ENCODE data around the gene DNAJB14. TPM values are rescaled to one million over a fixed set of nuclear protein-coding genes. Genes with fewer than 3 reads are reported as not detected.

DNAJB14 gene
- total RNA-seq, 3 donors from 2014 or later: 49.4 to 55.3 (median 54.2) TPM

DNA sequence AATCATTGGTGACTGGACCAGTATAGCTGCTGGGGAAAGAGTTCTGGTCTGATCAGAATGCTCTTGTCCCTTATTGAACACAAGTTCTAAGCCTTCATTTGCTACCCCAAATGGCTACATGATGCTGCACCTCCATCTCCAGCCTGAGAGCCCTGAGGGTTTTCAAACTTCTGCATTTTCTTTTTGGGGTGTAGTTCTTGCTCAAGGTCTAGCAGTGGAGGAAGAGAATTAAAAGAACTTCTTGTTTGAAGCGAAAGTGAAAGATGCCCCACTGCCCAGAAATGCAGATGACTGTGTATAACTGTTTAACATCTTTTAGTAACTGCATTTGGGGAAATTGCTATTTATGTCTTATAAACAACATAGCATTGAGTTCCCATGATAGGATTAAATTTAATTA lies 90.7 kb downstream of the DNAJB14 start:
- no peak for TF ChIP-seq CTCF (IDR thresholded peaks at IDR 0.05)
- Histone ChIP-seq H3K36me3 (ENCODE audit: low read depth) (no peaks in the 10 kb centered on the region), H3K9me3 (no peaks in the 10 kb centered on the region), H3K4me3 (no peak overlapping the region), H3K4me1 (ENCODE audit: low read depth) (no peaks in the 10 kb centered on the region)
- intact Hi-C loops (cut with DNase I, micrococcal nuclease): no loop called here
- ATAC-seq (peak; percentile 70), DNase-seq (no peak)

GRCh38 chr4:99853999-99854398 lies 92.4 kb downstream of the DNAJB14 start:
- DNase-seq (no peak), ATAC-seq (no peak)
- no peaks in the 10 kb centered on the region for H3K4me1 ChIP-seq (ENCODE audit: low read depth)
- H3K36me3 ChIP-seq (ENCODE audit: low read depth): no peaks in the 10 kb centered on the region
- intact Hi-C loops (cut with DNase I, micrococcal nuclease): no loop called here
- H3K4me3 ChIP-seq: no peak overlapping the region
- no peaks in the 10 kb centered on the region for H3K9me3 ChIP-seq
- no peak for TF ChIP-seq CTCF (IDR thresholded peaks at IDR 0.05)

DNA sequence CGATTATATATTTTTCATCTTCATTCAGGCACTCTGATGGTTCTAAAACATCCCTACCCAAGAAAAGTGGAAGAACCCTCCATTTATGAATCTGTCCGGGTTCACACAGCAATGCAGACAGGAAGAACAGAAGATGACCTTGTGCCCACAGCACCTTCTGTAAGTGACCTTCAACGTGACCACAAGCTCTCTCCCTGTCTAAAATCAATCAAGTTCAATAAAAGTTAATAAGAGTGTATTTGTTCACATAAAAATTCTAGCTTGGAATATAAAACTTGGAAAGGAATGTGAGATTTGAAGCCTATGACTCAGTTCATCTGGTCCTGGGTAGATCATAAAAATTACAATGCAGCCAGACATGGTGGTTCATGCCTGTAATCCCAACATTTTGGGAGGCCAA lies 93.2 kb downstream of the DNAJB14 start:
- no peak overlapping the region for H3K4me3 ChIP-seq
- TF ChIP-seq CTCF (IDR thresholded peaks at IDR 0.05): no peak
- intact Hi-C loops (cut with DNase I, micrococcal nuclease): no loop called here
- DNase-seq: no peak
- H3K4me1 ChIP-seq (ENCODE audit: low read depth): no peaks in the 10 kb centered on the region
- H3K36me3 ChIP-seq (ENCODE audit: low read depth): no peaks in the 10 kb centered on the region
- no peaks in the 10 kb centered on the region for H3K9me3 ChIP-seq
- no peak for ATAC-seq

DNA sequence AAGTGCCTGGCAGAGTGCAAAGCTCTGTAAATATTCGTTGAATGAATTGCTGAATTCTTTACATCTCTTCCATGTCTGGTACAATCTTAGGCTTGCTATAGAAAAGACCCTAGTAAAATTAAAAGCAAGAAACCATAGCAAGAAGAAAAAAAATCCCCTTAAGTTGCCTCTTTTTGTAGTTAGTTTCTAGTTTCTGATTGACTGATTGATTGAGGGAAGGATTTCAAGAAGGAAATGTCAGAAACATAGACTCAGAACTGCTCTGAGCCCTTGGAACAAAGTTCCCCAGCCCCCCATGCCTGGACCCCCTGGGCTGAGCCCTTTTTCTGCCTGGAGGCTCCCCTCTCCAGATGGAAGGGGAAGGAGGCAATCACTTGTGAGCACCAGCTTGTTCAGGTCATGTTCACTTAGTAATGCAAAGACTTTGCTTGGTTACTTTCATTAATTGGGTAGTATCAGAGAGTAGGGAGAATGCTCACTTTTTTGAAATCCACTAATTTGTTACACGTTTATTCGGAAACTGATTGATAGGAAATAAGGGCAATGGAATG lies 94.1 kb downstream of the DNAJB14 start:
- no peak for DNase-seq
- TF ChIP-seq CTCF (IDR thresholded peaks at IDR 0.05): no peak
- no peak for ATAC-seq
- intact Hi-C loops (cut with DNase I, micrococcal nuclease): no loop called here
- H3K9me3 ChIP-seq: no peaks in the 10 kb centered on the region
- H3K4me3 ChIP-seq: no peak overlapping the region
- H3K4me1 ChIP-seq (ENCODE audit: low read depth): no peaks in the 10 kb centered on the region
- H3K36me3 ChIP-seq (ENCODE audit: low read depth): no peaks in the 10 kb centered on the region

DNA sequence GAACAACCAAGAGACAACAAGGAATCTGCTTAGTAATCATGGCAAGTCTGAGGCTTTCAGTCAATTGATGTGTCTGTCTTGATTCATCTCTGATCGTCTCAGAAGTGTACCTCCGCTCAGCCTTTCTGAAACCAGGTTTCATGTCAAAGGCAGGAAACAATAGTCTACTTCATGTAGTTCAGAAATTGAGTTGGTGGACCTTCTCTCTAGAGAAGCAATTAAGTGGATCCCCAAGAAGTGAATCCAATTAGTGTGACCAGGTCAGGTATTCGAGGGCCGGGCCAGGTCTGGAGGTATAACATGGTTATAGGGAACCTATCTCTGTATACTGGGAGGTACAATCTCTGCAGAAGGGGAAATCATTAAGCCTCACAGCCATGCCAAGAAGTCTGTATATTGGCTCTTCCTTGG lies 97.8 kb downstream of the DNAJB14 start:
- Histone ChIP-seq H3K4me3 (no peak overlapping the region), H3K9me3 (no peaks in the 10 kb centered on the region), H3K4me1 (ENCODE audit: low read depth) (no peaks in the 10 kb centered on the region), H3K36me3 (ENCODE audit: low read depth) (no peaks in the 10 kb centered on the region)
- no peak for ATAC-seq
- intact Hi-C loops (cut with DNase I, micrococcal nuclease): no loop called here
- DNase-seq: no peak
- no peak for TF ChIP-seq CTCF (IDR thresholded peaks at IDR 0.05)

All from mucosa of descending colon (tissue), 3 donors.